Heart left ventricle (tissue), 13 donors: ENCODE data around the gene LPAR3.

Experiments
- CTCF ChIP-seq, 12 donors: fragments of 200-600 bp; sonication (generic) in 4 of 12; IDR thresholded peaks; one replicate each; pipeline versions ENCODE4 v1.5.0 to v1.8.0; 2018 to 2022; ENCODE audit warnings: antibody characterized with exemption in 12 of 12, mild to moderate bottlenecking in 5 of 12
- POLR2A ChIP-seq, 2 donors: fragments of 450-650 bp; IDR thresholded peaks; one replicate each; pipeline ENCODE4 v1.6.1; 2017; ENCODE audit warnings: antibody characterized with exemption in 2 of 2, mild to moderate bottlenecking in 2 of 2, moderate library complexity in 2 of 2
- donor health status: ischemic (EF 13 %, LVEDD 7.1; RV severe dilation, severe dysfunction).
- donor health status: DM: no; HTN: yes; CAD: no.
- donor health status: DM: no; HTN: no; CAD: no.
- donor health status: ischemic (EF 25% LVEDD 6.9; RV normal size, moderate dysfunction).
- donor health status: ischemic (EF 25% LVEDD 5.7; RV mildly dilated, moderate dysfunction).
- donor health status: ischemic (EF 35%, LVEDD 5.7; RV mildly dilated, moderate dysfunction).
- donor health status: nonischemic (EF 11% LVEDD 7.7; RV severe dilation, severe dysfunction).
- donor health status: DM: yes; HTN: yes; CAD: no.
- donor health status: PGD.
- donor health status: ischemic (EF 29% LVEDD 5.4; RV normal size, mild dysfunction).
- donor health status: nonischemic (EF 23%, LVEDD 6.1; RV moderate dilation, normal function).

GRCh38 chr1:84929581-84929980 is 36.6 kb upstream of the LPAR3 start:
- TF ChIP-seq CTCF (IDR thresholded peaks at IDR 0.05) (no peak), POLR2A (IDR thresholded peaks at IDR 0.05) (no peak)
